Hippocampal formation (tissue), 2 donors: ENCODE data around the gene ALG3.

Source experiments
- DNase-seq, 2 donors: peaks; one replicate each; lab custom pipeline; 2025; lab: John Stamatoyannopoulos, UW

ALG3 gene

DNA sequence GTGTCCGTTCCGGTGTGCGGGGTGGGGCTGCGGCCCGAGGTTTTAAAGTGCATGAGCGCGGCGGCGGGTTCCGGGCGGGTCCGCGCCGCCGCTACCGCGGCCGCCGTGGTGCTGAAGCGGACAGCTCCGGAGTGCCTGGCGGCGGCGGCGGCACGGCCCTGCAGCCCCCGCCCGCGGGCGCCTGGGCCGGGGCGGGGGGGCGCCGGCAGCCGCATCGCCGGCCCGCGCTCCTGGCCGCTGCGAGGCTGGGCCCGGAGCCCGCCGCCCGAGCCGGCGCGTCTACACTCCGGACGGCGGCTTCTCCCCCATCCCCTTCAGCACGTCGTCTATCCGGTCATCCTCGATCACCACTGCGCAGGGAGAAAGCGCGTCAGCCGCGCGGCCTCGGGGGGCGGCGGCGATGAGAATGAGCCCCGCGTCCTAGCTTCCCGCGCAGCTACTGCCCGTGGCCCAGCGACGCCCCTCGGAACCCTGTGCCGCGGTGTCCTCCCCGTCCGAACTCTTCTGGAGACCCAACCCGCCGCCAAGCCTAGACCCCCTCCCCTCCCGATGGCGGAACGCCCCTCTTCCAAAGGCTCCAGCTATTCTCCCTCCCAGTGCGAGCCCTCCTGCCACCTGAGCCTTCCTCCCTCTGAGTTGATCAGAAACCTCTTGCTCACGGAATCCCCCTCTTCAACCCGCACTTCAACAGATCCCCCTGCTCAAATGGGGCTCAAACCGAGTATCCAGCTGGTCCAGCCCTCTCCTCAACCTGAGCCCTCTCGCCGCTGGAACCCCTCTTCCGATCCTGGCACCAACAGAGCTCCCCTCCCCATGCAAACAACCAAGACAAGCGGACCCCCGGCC, 11.3 kb upstream of the ALG3 start:
- no peak for DNase-seq

DNA sequence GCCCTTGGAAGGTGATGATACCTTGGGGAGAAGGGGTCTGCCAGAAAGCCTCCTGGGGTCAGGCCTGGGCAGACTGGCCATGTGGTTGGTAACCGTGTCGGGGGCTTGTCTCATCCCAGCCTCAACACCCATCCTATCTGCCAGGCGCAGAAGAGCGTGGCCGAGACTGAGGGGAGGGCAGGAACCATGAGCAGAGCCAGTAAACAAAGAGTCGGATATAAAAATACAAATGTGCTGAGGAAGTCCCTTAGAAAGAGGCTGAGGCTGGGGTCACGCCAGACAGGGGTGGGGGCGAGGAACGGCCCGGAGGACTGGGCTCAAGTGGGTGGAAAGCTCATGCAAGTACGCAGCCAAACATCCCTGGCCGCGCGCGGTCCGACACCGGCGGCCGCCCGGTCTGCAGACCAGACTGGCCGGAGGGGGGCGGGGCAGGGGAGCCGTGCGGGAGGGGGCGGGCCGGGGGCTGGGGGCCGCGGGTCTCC, 10.7 kb upstream of the ALG3 start:
- no peak for DNase-seq

DNA sequence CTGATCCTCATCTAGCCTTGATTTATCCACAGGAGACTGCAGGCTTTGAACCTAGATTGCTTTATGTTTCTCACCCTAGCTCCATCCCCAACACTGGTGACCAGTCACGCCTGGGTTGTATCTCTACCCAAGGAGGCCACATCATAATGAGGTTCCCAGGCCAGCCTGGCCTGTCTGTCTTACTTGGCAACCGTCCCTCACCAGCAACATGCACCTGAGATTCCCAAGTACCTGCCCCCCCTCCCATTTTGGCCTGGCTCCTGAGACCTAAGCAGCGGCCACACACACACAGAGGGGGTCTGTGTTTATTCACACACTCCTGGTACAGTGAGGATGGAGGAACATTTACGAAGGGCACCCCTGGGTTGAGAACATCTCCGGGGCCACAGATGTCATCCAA, 10.2 kb upstream of the ALG3 start:
- DNase-seq = no peak

DNA sequence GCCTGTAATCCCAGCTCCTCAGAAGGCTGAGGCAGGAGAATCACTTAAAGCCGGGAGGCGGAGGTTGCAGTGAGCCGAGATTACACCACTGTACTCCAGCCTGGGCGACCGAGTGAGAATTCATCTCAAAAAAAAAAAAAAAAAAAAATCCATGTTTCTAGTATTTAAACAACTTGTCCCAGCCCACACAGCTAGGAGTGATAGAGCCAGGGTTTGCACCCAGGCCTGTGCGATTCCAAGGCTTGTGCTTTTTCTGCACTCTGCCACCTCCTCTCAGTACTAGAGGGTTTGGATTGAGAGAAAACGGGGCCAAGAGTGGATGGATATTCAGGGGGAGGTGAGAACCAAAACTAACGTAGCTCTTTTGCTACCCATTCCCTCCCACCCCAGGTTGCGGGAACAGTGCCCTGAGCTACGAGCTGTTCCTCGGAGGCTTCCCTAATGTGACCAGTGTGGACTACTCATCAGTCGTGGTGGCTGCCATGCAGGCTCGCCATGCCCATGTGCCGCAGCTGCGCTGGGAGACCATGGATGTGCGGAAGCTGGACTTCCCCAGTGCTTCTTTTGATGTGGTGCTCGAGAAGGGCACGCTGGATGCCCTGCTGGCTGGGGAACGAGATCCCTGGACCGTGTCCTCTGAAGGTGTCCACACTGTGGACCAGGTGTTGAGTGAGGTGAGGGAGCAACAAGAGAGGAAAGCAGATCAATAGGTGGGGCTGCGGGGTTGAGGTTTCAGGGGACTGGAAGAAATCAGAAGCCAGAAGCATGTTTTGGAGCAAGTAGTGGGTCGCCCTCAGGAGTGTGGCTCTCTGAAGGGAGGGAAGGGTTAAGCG, 8.5 kb upstream of the ALG3 start:
- DNase-seq = no peak

DNA sequence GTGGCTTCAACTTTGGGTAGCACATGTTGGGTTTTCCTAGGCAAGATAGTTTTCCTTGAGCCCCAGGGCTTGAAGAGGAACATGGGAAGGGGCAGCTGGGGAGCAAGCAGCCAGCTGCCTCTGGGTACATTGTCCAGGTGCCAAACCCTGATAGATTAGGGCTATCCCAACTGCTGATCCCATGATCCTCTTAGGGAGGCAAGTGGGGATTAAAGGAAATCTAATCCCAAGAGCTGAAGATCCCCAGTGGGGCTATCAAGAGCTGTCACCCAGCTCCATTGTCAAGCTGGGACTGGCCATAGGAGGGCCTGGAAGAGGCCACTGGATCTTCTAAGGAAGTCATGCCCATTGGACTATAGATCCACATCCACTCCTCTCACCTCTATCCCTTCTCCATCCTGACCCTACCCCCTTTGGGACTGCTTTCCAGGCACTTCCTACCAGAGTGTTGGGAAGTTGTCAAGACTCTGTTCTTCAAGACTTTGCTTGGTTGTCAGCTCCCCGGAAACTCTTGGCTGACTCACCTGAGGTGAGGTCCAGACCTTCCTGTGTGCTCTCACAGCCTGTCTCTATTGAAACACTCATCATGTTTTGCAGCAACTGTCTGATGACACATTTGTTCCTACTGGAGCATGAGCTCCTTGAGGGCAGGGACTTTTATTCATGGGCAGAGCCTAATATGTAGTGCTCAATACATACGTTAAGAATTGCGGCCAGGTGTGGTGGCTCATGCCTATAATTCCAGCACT, 6.7 kb upstream of the ALG3 start:
- DNase-seq = no peak

DNA sequence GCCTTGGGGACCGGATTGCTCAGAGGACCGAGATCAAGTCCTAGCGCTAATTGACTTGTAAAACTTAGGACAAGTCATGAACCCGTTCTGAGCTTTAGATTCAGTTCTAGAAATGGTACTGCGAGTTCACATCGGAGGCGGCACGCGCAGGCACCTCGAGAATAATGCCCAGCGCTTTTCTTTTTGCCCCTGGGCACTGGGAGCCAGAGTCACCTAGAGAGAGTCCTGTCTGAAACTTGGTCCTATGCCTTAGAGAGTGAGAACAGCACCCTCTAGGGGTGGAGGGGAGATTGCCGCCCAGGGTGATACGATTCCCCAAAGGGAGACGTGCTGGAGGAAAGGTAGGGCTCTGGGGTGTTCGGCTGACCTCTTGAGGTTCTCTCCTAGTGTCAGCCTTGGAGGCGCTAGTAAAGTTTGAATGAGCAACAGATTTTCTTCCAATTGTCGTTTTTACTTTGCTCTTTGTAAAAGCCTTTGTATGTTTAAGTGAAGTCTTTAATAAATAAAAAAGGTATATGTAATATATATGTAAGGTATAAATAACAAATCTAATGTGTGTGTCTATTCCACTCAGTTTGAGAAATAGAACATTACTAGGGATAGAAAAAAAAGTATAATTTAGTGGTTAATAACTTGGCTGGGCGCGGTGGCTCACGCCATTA, 1.5 kb upstream of the ALG3 start:
- peak; percentile 63 to 82 for DNase-seq

DNA sequence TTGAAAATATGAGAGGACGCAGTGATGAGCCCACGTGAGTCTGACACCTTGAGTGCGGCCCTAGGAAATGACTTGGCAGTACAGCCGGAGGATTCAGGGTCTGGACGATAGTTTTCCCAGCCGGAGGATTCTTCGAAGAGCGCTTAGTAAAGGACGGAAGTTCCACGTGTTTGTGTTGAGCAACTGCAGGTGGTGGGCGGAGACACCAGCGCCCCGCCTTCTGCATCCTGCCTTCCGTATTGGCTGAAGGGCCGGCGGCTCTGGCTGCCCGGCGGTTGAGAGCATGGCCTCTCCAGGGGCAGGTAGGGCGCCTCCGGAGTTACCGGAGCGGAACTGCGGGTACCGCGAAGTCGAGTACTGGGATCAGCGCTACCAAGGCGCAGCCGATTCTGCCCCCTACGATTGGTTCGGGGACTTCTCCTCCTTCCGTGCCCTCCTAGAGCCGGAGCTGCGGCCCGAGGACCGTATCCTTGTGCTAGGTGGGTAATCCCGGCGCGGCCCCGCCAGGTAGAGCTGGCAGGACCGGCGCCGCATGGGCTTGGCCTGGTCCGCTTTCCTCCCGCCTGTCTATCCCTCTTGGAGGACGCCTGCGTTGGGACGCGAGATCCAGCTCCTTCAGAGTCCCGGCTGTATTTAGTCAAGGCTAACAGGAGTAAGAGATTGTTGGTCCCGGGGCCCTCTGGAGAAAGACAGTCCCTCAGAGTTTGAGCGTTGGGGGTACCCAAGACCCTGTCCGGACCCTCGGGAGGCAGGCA, 827 bp upstream of the ALG3 start, which contains the start of gene EEF1AKMT4:
Gene EEF1AKMT4, plus strand, starts transcription at position 261 of the 755 bp plus-strand sequence. Its CDS starts 23 bp downstream, at position 284.
- peak; percentile 88 to 93 for DNase-seq

DNA sequence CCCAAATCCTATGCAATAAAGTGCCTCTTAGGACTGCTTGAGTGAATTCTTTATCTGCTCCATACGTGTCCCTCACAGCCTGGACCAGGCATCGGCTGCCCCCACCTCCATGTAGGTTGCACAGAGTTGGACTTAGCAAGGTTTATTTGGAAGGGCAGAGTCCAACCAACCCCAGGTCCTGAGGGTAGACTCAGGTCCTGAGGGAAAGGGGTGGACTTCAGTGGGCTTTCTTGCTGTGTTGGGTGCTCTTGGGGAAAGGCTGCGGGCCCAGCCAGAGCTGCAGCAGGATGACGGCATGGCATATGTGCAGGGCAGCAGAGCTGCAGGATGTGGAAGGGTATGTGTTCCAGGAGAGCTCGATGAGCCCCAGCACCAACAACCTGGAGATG, 6.5 kb downstream of the ALG3 start:
- no peak for DNase-seq

DNA sequence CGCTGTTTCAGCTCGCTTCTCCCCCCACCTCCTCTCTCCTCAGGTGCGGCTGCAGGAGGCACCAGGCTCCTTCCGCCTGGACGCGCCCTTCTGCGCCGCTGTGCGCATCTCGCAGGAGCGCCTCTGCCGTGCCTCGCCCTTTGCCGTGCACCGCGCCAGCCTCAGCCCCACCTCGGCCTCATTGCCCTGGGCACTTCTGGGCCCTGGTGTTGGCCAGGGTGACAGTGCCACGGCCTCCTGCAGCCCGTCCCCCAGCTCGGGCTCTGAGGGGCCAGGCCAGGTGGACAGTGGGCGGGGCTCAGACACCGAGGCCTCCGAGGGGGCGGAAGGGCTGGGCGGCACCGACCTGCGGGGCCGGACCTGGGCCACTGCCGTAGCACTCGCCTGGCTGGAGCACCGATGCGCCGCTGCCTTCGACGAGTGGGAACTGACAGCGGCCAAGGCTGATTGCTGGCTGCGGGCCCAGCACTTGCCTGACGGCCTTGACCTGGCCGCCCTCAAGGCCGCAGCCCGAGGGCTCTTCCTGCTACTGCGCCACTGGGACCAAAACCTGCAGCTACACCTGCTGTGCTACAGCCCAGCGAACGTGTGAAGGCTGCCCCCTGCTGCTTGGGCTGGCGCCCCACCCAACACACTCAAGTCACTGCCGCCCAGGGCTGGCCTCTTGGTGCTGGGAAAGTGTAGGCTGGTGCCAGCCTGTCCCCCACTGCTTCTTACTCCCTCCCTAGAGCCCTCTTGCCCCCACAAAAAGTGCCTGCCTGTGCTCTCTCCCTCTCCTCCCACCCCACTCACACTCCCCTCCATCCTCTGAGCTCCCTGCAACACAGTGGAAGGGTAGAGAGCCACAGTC, 7.1 kb downstream of the ALG3 start:
- no peak for DNase-seq

DNA sequence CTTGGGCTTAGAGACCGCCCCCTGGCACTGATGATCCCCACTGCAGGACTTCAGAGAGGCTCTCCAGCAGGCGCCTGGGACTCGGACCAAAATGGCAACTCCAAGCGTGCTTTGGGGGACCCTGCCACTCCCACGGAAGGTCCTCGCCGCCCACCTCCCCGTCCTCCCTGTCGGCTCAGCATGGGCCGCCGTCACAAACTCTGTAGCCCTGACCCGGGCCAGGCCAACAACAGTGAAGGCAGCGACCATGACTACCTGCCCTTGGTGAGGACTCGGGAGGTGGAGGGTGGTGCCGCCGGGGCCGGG, 7.7 kb downstream of the ALG3 start:
- DNase-seq = no peak

DNA sequence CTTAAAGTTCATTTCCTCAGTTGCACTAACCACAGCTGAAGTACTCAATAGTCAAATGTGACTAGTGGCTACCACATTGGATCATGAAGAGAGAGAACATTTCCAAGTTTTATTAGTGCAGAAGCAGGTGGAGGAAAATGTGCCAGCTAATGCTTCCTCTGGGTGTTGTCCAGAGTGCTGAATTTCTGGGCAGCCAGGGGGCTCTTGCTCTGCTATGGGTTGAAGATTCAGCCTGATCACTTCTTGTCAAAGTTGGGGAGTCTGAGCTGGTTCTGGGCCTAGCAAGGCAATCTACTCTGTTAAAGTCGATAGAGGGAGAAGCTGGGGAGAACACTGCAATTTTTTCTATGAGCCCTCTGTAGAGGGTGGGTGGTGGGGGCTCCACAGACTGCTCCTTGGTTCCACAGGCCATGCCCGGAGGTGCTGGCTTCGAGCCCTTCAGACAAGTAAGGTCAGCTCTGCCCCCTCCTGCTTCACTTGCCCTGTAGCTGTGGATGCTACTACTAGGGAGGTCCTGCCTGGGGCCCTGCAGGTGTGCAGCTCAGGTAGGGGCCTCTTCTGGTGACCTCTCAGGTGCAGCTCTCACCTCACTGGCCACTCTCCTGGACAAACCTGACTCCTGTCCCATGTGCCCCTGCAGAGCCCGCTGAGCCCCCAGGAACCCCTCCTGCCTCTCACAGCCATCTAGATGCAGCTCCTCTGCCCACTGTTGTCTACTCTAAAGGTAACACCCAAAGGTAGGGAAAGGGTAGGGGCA, 8.2 kb downstream of the ALG3 start:
- no peak for DNase-seq

DNA sequence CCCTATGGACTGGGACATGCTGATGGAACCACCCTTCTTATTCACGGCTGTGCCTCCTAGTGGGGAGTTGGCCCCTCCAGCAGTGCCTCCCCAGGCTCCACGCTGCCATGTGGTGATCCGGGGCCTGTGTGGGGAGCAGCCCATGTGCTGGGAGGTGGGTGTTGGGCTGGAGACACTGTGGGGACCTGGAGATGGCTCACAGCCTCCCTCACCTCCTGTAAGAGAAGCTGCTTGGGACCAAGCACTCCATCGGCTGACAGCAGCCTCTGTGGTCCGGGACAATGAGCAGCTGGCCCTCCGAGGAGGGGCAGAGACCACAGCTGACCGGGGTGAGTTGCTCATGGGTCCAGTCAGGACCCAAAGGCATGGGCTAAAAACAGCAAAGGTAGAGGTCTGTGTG, 9.1 kb downstream of the ALG3 start:
- DNase-seq = no peak

DNA sequence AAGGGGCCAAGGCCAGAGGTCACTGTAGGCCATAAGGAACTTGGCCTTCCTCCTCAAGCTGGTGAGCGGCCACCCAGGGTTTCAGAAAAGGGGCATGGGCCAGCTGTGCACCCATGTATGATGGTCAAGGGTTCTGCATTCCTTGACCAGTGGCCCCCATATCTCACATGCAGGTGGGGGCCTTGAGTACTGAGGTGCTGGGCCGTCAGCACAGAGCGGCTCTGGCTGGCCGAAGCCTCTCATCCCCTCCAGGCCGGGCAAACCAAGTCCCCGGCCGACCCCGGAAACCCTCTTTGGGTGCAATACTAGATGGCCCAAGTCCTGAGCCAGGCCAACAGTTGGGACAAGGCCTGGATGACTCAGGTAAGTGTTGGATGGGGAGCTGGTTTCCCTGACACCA, 9.5 kb downstream of the ALG3 start:
- DNase-seq = no peak

DNA sequence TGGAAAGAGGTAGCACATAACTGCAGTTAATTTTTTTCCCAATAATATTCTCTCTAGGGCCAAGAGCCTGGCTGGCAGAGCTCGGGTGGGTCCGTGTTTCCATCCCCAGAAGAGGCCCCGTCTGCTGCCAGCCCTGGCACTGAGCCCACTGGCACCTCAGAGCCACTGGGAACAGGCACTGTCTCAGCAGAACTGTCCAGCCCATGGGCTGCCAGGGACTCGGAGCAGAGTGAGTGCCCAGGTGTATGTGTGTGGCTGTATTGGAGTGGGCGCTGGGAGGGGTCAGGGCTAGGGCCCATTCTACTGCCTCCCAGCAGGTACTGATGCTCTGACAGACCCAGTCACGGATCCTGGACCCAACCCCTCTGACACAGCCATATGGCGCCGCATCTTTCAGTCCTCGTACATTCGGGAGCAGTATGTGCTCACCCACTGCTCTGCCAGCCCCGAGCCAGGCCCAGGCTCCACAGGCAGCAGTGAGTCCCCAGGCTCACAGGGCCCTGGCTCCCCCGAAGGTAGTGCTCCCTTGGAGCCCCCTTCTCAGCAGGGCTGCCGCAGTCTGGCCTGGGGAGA, 10.4 kb downstream of the ALG3 start:
- no peak for DNase-seq

DNA sequence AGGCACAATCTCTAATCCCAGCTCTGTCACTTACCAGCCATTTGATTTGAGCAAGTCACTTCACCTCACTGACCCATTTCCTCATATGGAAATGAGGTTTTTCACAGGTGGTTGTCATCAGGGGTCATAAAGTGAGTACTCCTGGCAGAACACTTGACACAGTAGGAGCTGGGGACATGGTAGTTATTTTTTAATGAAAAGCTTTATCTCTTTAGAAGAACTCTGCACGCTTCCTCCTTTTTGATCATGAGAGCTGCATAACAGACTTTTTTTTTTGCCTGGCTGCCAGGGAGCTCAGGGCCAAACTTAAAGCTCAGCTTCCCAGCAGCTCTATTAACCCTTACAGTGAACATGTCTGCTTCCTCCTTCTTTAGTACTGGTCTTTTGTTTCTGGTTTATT, 11.0 kb downstream of the ALG3 start:
- DNase-seq = no peak

DNA sequence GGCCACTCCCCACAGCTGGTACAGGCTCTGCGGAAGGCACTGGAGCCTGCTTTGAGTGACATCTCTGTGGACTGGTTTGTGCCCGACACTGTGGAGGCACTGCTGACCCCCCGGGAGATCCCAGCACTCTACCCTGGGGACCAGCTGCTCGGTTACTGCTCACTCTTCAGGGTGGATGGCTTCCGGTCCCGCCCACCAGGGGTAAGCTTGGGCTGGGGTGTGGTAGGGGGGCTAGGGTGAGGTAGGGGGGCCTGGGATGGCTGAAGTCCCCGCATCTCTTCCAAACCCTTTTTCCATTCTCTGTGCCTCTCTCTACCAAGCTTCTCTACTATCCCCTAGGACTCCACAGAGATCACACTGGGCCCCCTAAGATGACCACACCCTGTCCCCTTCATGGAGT, 11.6 kb downstream of the ALG3 start:
- no peak for DNase-seq

DNA sequence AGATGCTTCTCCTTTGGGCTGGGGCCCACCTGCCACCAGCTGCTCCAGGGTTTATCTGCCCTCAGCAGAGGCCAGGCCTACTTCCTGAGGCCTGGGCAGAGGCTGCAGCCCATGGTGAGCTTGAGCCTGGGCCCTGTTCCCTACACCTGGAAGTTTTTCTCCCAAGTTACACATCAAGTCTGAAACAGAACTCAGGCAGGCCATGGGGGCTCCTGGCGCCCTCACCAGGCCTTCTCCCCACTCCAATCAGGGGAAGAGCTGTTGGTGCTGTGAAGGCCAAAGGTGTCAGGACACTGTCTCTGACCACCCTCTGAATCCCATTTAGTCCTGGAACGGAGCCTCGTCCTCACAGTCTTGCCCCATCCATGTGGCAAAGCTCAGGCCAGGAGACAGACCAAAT, 12.1 kb downstream of the ALG3 start:
- DNase-seq = no peak

DNA sequence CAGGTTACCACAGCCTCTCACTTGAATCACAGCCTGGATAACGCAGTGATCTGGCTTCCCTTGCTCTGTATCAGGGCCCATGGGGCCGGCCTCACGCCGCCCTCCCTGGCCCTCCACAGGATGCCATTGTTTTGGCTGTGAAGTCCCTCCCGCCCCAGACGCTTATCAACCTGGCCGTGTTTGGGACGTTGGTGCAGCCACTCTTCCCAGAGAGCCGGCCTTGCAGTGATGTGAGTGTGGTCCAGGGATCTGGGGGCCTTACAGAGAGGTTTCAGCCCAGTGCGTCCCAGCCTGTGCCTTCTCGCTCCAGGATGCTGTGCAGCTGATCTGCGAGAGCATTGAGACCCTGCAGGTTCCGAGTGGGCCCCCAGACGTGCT, 12.7 kb downstream of the ALG3 start:
- no peak for DNase-seq

DNA sequence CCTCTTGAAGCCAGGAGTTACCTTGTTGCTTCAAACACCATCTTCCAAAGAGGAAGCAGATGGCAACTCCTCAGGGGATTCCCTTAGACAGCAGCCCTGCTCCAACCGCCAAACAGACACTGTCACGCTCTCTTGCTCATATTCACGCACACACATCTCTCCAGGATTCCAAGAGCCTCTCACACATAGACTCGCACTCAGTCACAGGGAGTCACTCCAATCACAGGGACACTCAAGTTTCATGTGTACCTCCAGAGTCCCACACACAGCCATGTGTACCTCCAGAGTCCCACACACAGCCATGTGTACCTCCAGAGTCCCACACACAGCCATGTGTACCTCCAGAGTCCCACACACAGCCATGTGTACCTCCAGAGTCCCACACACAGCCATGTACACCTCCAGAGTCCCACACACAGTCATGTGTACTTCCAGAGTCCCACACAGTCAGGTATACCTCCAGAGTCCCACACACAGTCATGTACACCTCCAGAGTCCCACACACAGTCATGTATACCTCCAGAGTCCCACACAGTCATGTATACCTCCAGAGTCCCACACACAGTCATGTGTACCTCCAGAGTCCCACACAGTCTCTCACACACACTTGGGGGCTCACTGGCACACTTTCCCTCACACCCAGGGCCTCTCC, 13.3 kb downstream of the ALG3 start:
- DNase-seq = no peak
